ENCODE results near the gene AGRN.
A peak's percentile ranks its signal among the peaks of the same experiment; 100 is the strongest.

Gene AGRN

DNA sequence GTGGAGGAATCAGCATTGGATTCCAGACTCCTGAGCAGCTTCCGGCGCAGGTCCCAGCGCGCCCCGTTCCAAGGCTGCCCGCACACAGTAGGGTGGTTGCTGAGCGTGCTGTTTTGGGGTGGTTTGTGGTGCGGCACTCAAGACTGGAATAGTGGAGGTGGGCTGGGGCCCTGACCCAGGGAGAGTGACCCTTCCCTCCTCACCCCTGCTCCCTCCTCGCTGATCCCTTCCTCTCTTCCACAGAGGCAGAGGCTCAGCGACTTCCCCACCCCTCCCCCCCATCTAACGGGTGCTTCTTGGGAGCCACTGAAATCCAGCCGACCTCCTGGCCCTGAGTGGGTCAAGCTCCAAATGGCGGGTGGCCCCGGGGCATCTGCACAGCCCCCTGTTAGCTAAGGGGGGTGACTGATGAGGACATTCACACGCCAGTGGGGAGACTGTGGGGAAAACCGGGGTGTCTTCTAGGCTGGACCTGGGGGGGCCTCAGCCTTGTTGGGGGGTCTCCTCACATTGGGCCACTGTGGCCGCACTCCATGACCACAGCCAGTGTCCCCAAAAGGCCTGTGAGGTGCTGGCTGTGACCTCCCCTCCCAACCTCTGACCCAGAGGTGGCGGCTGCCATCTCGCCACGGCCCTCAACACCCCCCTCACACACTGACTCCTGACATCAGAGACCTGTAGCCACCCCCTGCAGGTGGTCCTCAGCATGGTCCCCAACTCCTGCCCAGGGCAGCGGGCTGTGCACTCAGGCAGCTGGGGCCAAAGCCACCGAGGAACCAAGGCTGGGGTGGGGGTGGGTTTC, 16.1 kb upstream of the AGRN start:
- Histone ChIP-seq H3K9me3 (replicated peaks; ENCODE audit: insufficient read depth, low read length) (no peaks in the 10 kb centered on the region), H3K9ac (ENCODE audit: low read length) (no peak overlapping the region), H2AFZ (ENCODE audit: low read length) (no peak overlapping the region), H3K27me3 (replicated peaks; ENCODE audit: insufficient read depth, low read length) (peaks cover 84% of the 10 kb centered on the region), H3K9me2 (replicated peaks; ENCODE audit: insufficient read depth, low read length) (no peaks in the 10 kb centered on the region), H4K20me1 (ENCODE audit: insufficient read depth, low read length) (no peaks in the 10 kb centered on the region), H3K4me1 (ENCODE audit: low read length) (no peaks in the 10 kb centered on the region), H3K4me2 (ENCODE audit: low read depth, low read length) (no peak overlapping the region), H3F3A (ENCODE audit: insufficient read depth, low read length) (no peaks in the 10 kb centered on the region), H3K4me3 (ENCODE audit: low read length) (no peak overlapping the region), H3K36me3 (replicated peaks; ENCODE audit: insufficient read depth, low read length) (no peaks in the 10 kb centered on the region), H3K79me2 (ENCODE audit: low read length) (no peaks in the 10 kb centered on the region), H3K27ac (ENCODE audit: low read length) (no peak overlapping the region)
- no peak for DNase-seq
- TF ChIP-seq EZH2phosphoT487 (IDR thresholded peaks at IDR 0.05; ENCODE audit: low read length) (no peak), EZH2 (optimal IDR thresholded peaks at IDR 0.05; ENCODE audit: low read depth, low read length) (no peak)
- TF ChIP-seq, protein P1, sequence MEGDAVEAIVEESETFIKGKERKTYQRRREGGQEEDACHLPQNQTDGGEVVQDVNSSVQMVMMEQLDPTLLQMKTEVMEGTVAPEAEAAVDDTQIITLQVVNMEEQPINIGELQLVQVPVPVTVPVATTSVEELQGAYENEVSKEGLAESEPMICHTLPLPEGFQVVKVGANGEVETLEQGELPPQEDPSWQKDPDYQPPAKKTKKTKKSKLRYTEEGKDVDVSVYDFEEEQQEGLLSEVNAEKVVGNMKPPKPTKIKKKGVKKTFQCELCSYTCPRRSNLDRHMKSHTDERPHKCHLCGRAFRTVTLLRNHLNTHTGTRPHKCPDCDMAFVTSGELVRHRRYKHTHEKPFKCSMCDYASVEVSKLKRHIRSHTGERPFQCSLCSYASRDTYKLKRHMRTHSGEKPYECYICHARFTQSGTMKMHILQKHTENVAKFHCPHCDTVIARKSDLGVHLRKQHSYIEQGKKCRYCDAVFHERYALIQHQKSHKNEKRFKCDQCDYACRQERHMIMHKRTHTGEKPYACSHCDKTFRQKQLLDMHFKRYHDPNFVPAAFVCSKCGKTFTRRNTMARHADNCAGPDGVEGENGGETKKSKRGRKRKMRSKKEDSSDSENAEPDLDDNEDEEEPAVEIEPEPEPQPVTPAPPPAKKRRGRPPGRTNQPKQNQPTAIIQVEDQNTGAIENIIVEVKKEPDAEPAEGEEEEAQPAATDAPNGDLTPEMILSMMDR (IDR thresholded peaks at IDR 0.05; ENCODE audit: low read length): no peak

DNA sequence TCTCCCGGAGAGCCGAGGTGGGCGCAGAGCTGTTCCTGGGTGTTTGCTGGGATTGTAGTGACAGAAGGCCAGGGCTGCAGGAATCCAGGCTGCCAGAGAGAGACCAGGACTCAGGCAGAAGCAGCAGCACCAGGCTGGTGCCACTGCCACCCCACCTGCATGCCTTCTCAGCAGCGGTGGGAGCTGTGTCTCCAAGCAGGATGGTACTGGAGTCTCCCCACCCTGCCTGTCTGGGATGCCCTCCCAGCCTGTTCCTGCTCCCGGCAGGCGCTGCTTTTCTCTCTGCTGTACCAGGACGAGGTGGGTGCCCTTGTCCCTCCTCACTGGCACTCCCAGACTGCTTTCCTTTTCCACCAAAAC, 15.5 kb upstream of the AGRN start:
- Histone ChIP-seq H3K4me3 (ENCODE audit: low read length) (no peak overlapping the region), H4K20me1 (ENCODE audit: insufficient read depth, low read length) (no peaks in the 10 kb centered on the region), H3K9ac (ENCODE audit: low read length) (no peak overlapping the region), H3K36me3 (replicated peaks; ENCODE audit: insufficient read depth, low read length) (no peaks in the 10 kb centered on the region), H3K9me2 (replicated peaks; ENCODE audit: insufficient read depth, low read length) (no peaks in the 10 kb centered on the region), H3K27ac (ENCODE audit: low read length) (no peak overlapping the region), H3F3A (ENCODE audit: insufficient read depth, low read length) (no peaks in the 10 kb centered on the region), H3K27me3 (replicated peaks; ENCODE audit: insufficient read depth, low read length) (peaks cover 85% of the 10 kb centered on the region), H3K79me2 (ENCODE audit: low read length) (no peaks in the 10 kb centered on the region), H3K4me2 (ENCODE audit: low read depth, low read length) (no peak overlapping the region), H3K9me3 (replicated peaks; ENCODE audit: insufficient read depth, low read length) (no peaks in the 10 kb centered on the region), H2AFZ (ENCODE audit: low read length) (no peak overlapping the region), H3K4me1 (ENCODE audit: low read length) (no peaks in the 10 kb centered on the region)
- no peak for TF ChIP-seq EZH2phosphoT487 (IDR thresholded peaks at IDR 0.05; ENCODE audit: low read length)
- no peak for DNase-seq

DNA sequence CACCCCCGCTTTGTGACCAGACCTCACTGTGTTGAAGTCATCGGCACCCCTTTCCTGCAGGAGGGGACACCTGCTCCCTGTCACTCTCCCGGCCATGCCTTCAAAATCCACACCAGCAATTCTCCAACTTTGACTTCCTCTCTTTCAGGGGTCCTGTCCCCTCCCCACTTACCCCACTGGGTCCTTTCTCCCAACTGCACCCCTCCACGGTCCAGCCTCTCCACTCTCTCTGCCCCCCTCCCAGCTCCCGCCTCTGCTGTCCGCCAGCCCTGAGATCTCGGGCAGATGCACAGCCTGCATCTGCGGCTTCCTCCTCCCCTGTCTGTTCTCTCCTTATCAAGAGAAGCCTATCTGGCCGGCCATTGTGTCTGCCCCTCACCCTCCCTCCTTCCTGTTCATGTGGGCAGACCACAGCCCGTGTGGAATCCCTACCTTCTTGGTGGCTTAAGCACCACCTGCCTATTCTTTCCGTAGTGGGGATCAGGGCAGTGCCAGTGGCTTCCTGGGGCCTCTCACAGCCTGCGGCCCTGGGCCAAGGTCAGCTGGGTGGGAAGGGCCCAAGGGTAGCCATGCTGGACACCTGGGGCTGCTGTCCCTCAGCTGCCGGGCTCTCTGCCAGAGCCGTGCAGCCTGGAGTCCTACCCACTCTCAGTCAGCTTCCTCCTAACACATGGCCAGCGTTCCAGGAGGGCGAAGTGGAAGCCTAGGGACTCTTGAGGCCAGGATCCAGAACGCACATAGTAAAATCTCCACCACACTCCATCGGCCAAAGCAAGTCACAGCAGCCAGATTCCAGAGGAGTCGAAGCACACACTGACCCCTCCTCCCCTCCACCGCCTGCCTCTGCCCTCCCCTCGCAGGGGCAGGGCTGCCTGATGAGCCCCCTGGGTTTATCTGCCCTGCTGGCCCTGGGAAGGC, 14.9 kb upstream of the AGRN start:
- peak overlapping the region; percentile 5; the same call in 1 of the 2 replicates for H3K4me2 ChIP-seq (ENCODE audit: low read depth, low read length)

More for the DNA sequence above, 14.9 kb upstream of the AGRN start:
- Histone ChIP-seq H3K4me1 (ENCODE audit: low read length) (no peaks in the 10 kb centered on the region), H3K9me2 (replicated peaks; ENCODE audit: insufficient read depth, low read length) (no peaks in the 10 kb centered on the region), H3K79me2 (ENCODE audit: low read length) (no peaks in the 10 kb centered on the region), H3K27me3 (replicated peaks; ENCODE audit: insufficient read depth, low read length) (peaks cover 86% of the 10 kb centered on the region), H4K20me1 (ENCODE audit: insufficient read depth, low read length) (no peaks in the 10 kb centered on the region), H3F3A (ENCODE audit: insufficient read depth, low read length) (no peaks in the 10 kb centered on the region), H3K36me3 (replicated peaks; ENCODE audit: insufficient read depth, low read length) (no peaks in the 10 kb centered on the region), H3K27ac (ENCODE audit: low read length) (no peak overlapping the region), H3K9me3 (replicated peaks; ENCODE audit: insufficient read depth, low read length) (no peaks in the 10 kb centered on the region), H3K4me3 (ENCODE audit: low read length) (no peak overlapping the region), H2AFZ (ENCODE audit: low read length) (no peak overlapping the region), H3K9ac (ENCODE audit: low read length) (no peak overlapping the region)
- TF ChIP-seq EZH2 (optimal IDR thresholded peaks at IDR 0.05; ENCODE audit: low read depth, low read length): no peak
- TF ChIP-seq, protein P1 (IDR thresholded peaks at IDR 0.05; ENCODE audit: low read length): no peak
- no peak for TF ChIP-seq EZH2phosphoT487 (IDR thresholded peaks at IDR 0.05; ENCODE audit: low read length)
- DNase-seq: no peak

Data from MM.1S (cell line).